ENCODE measurements around the gene CRYZL1.

The CRYZL1 gene

DNA sequence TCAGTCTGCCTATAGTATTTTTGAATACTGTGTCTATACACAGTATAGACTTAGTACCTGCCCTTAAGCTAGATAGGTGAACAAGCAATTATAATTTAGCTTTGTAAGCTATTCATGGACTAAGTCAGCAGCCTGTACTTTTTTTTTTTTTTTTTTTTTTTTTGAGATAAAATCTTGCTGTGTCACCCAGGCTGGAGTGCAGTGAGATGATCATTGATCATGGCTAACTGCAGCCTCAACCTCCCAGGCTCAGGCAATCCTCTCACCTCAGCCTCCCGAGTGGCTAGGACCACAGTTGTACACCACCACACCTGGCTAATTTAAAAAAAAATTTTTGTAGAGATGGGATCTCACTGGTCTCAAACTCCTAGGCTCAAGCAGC is 18.0 kb upstream of the CRYZL1 start:
- Histone ChIP-seq H3K79me2 (peaks cover 8% of the 10 kb centered on the region), H3K36me3 (ENCODE audit: control insufficient read depth, insufficient read depth, low read length) (no peaks in the 10 kb centered on the region), H3K27ac (peak overlapping the region; percentile 39), H3K9me3 (ENCODE audit: control insufficient read depth, low read length) (no peaks in the 10 kb centered on the region), H3K4me1 (peaks cover 15% of the 10 kb centered on the region), H3K9ac (no peak overlapping the region), H3K27me3 (ENCODE audit: control insufficient read depth, insufficient read depth, low read length) (no peaks in the 10 kb centered on the region), H2AFZ (no peak overlapping the region), H3K4me2 (ENCODE audit: low read length) (no peak overlapping the region), H3K4me3 (ENCODE audit: low read depth, low read length) (no peak overlapping the region)
- no peak for TF ChIP-seq CTCF (IDR thresholded peaks at IDR 0.05)

DNA sequence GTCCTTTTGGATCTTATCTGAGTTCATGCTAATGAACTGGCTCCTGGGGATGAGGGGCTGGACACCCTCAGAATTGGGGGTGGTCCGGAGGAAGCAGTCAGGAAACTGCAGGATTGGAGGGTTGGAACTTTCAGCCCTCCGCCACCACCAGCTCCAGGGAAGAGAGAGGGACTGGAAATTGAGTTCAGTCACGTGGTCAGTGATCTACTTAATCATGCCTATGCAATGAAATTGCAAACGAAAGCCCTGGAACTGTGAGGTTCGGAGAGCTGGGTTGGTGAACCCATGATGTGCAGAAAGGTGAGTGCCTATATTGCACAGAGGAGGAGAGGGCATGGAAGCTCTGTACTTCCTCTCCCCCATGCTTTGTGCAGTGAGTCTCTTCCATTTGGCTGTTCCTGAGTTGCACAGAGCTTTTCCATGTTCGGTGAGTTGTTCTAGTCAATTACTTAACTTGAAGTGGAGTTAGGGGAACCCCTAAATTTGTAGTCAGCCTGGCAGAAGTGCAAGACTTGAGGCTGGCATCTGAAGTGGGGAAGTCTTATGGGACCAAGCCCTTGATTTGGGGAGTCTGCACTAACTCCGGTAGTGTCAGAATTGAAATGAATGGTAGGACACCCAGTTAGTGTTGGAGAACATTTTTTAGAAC is 17.5 kb upstream of the CRYZL1 start:
- H3K27ac ChIP-seq = no peak overlapping the region
- peaks cover 7% of the 10 kb centered on the region for H3K79me2 ChIP-seq
- H3K9me3 ChIP-seq (ENCODE audit: control insufficient read depth, low read length) = no peaks in the 10 kb centered on the region
- no peak overlapping the region for H2AFZ ChIP-seq
- no peaks in the 10 kb centered on the region for H3K36me3 ChIP-seq (ENCODE audit: control insufficient read depth, insufficient read depth, low read length)
- H3K4me2 ChIP-seq (ENCODE audit: low read length) = no peak overlapping the region
- H3K4me3 ChIP-seq (ENCODE audit: low read depth, low read length) = no peak overlapping the region
- TF ChIP-seq CTCF (IDR thresholded peaks at IDR 0.05) = no peak
- no peak overlapping the region for H3K9ac ChIP-seq
- H3K4me1 ChIP-seq = peaks cover 15% of the 10 kb centered on the region
- no peaks in the 10 kb centered on the region for H3K27me3 ChIP-seq (ENCODE audit: control insufficient read depth, insufficient read depth, low read length)

DNA sequence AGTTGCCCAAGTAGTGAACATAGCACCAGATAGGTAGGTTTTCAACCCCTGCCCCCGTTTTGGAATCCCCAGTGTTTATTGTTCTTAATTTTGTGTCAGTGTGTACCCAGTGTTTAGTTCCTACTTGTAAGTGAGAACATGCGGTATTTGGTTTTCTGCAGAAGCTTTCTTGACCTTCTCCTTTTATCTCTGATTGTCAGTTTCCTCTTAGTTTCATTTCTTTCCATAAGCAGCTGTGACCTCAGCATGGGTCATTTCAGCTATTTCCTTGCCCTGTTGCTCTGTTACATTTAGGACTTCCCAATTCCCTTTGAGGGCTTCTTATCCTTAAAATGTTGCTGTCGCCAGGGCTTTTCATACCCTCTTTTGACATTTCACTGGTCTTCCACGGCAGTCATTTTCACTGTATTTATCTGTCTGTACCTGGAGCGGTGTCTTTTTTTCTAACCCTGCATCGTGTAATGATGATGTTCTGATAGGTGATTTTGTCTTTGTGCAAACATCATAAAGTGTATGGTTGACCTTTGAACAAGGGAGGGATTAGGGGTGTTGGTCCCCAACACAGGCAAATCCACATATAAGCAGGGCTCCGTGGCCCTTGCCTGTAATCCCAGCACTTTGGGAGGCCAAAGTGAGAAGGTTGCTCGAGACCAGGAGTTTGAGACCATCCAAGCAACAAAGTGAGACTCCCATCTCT is 15.7 kb upstream of the CRYZL1 start:
- peaks cover 10% of the 10 kb centered on the region for H3K79me2 ChIP-seq
- H3K36me3 ChIP-seq (ENCODE audit: control insufficient read depth, insufficient read depth, low read length) = no peaks in the 10 kb centered on the region
- no peak overlapping the region for H3K27ac ChIP-seq
- H3K9ac ChIP-seq = no peak overlapping the region
- TF ChIP-seq CTCF (IDR thresholded peaks at IDR 0.05) = no peak
- H3K9me3 ChIP-seq (ENCODE audit: control insufficient read depth, low read length) = no peaks in the 10 kb centered on the region
- no peak overlapping the region for H2AFZ ChIP-seq
- peaks cover 15% of the 10 kb centered on the region for H3K4me1 ChIP-seq
- H3K4me3 ChIP-seq (ENCODE audit: low read depth, low read length) = no peak overlapping the region
- H3K4me2 ChIP-seq (ENCODE audit: low read length) = no peak overlapping the region
- no peaks in the 10 kb centered on the region for H3K27me3 ChIP-seq (ENCODE audit: control insufficient read depth, insufficient read depth, low read length)

GRCh38 chr21:33655588-33656221 is 14.2 kb upstream of the CRYZL1 start:
- H3K9me3 ChIP-seq (ENCODE audit: control insufficient read depth, low read length) = no peaks in the 10 kb centered on the region
- no peak overlapping the region for H3K4me3 ChIP-seq (ENCODE audit: low read depth, low read length)
- H3K9ac ChIP-seq = no peak overlapping the region
- no peaks in the 10 kb centered on the region for H3K27me3 ChIP-seq (ENCODE audit: control insufficient read depth, insufficient read depth, low read length)
- H3K79me2 ChIP-seq = peaks cover 6% of the 10 kb centered on the region
- H2AFZ ChIP-seq = no peak overlapping the region
- no peak for TF ChIP-seq CTCF (IDR thresholded peaks at IDR 0.05)
- peaks cover 15% of the 10 kb centered on the region for H3K4me1 ChIP-seq
- H3K27ac ChIP-seq = no peak overlapping the region
- H3K4me2 ChIP-seq (ENCODE audit: low read length) = no peak overlapping the region
- no peaks in the 10 kb centered on the region for H3K36me3 ChIP-seq (ENCODE audit: control insufficient read depth, insufficient read depth, low read length)

All from parathyroid adenoma (tissue), 2 donors.